MCF 10A (cell line): ENCODE results near the gene KDM3B. TPM values are rescaled to one million over a fixed set of nuclear protein-coding genes. Genes with fewer than 3 reads are reported as not detected.
"Not testable (repeated sequence)": the region's sequence is repeated elsewhere in the genome, so short reads cannot be mapped to it uniquely, and the experiment has no call there.

Experiments
- BruUV-seq: library from RNA; stranded (reverse); fragments of 400-500 nt; replicated peaks from 2 replicates; lab custom pipeline; 2021; lab: Mats Ljungman, UMichigan
- CTCF ChIA-PET: fragments of 300-600 bp; sonication (Branson Sonifier 250); formaldehyde crosslinking; extraction: SDS; loops from one replicate; lab custom pipeline; 2021; ENCODE audit warnings: antibody characterized with exemption, inconsistent platforms; lab: Yijun Ruan, JAX
- POLR2A ChIA-PET: fragments of 300-600, 350-650 bp; sonication (Branson Sonifier 250); formaldehyde crosslinking; extraction: SDS; loops from one replicate; lab custom pipeline; 2020; ENCODE audit warnings: antibody characterized with exemption, inconsistent platforms; lab: Yijun Ruan, JAX
- DNase-seq: peaks from one replicate; pipeline ENCODE4 v3.0.0-alpha.2; 2018; ENCODE audit not compliant: unreplicated experiment
- H3K27ac Mint-ChIP-seq: one replicate; pipeline ENCODE4 v1.8.0; 2022; ENCODE audit warnings: mild to moderate bottlenecking, low read depth, mixed read lengths; ENCODE audit not compliant: unreplicated experiment
- H3K27me3 Mint-ChIP-seq: one replicate; pipeline ENCODE4 v1.8.0; 2022; ENCODE audit warnings: mixed read lengths; ENCODE audit not compliant: insufficient read depth, unreplicated experiment
- H3K36me3 Mint-ChIP-seq: one replicate; pipeline ENCODE4 v1.8.0; 2022; ENCODE audit warnings: mild to moderate bottlenecking, moderate library complexity, mixed read lengths; ENCODE audit not compliant: insufficient read depth, unreplicated experiment
- H3K4me1 Mint-ChIP-seq: one replicate; pipeline ENCODE4 v1.8.0; 2022; ENCODE audit warnings: mixed read lengths; ENCODE audit not compliant: insufficient read depth, unreplicated experiment
- H3K4me3 Mint-ChIP-seq: one replicate; pipeline ENCODE4 v1.8.0; 2022; ENCODE audit warnings: mild to moderate bottlenecking, moderate library complexity, mixed read lengths; ENCODE audit not compliant: unreplicated experiment
- H3K9me3 Mint-ChIP-seq: one replicate; pipeline ENCODE4 v1.8.0; 2022; ENCODE audit warnings: mixed read lengths; ENCODE audit not compliant: unreplicated experiment
- CTCF ChIP-seq: fragments of 200-600 bp; IDR thresholded peaks from one replicate; pipeline ENCODE4 v1.8.0; 2022; ENCODE audit warnings: antibody characterized with exemption, mild to moderate bottlenecking; ENCODE audit not compliant: unreplicated experiment
- intact Hi-C: fragments of 100-400 bp; cut with micrococcal nuclease; formaldehyde crosslinking; loops from 2 replicates; pipeline ENCODE4 v1.14.1; 2022
- total RNA-seq: library from RNA; stranded (reverse); gene quantifications from 2 replicates; pipeline ENCODE4 v1.2.3, GENCODE V29; 2022

The KDM3B gene
- total RNA-seq, 1 experiment from 2014 or later: 57.8 TPM

- intact Hi-C loops: no loop called here
- ChIA-PET CTCF (interaction anchor here (0.8 to 4.0 kb wide), 4 partner anchors 10 to 80 kb away, joined by 3 to 37 read pairs (median 6); partner anchors contain the start of gene KDM3B), POLR2A (interaction anchor here (0.7 kb wide), 2 partner anchors 20 to 31 kb away, joined by 3 read pairs; no protein-coding TSS in a partner anchor)
- peaks cover 82% of the 10 kb centered on the region for H3K36me3 Mint-ChIP-seq
- no TSS peak for BruUV-seq
- no peak overlapping the region for H3K27ac Mint-ChIP-seq
- no peak for DNase-seq
- TF ChIP-seq CTCF: no peak
- H3K27me3 Mint-ChIP-seq: no peaks in the 10 kb centered on the region
- no peak overlapping the region for H3K4me3 Mint-ChIP-seq
- peaks cover 11% of the 10 kb centered on the region for H3K4me1 Mint-ChIP-seq
- H3K9me3 Mint-ChIP-seq: no peaks in the 10 kb centered on the region
Observed at GRCh38 chr5:138385660-138386059, 33.2 kb downstream of the KDM3B start.

- ChIA-PET CTCF (interaction anchor here (0.7 to 4.0 kb wide), 3 partner anchors 11 to 48 kb away, joined by 4 to 37 read pairs (median 7); partner anchors contain the start of genes FAM53C and KDM3B), POLR2A (interaction anchor here (1.1 to 3.2 kb wide), 3 partner anchors 21 to 33 kb away, joined by 3 to 22 read pairs (median 5); partner anchors contain the start of gene KDM3B)
- H3K36me3 Mint-ChIP-seq: peaks cover 82% of the 10 kb centered on the region
- H3K9me3 Mint-ChIP-seq: no peaks in the 10 kb centered on the region
- no peak for DNase-seq
- no peaks in the 10 kb centered on the region for H3K27me3 Mint-ChIP-seq
- no peak for TF ChIP-seq CTCF
- intact Hi-C loops: no loop called here
- BruUV-seq: no TSS peak
- H3K27ac Mint-ChIP-seq: no peak overlapping the region
- H3K4me1 Mint-ChIP-seq: peaks cover 11% of the 10 kb centered on the region
- H3K4me3 Mint-ChIP-seq: no peak overlapping the region
Observed at GRCh38 chr5:138386290-138386689, 33.8 kb downstream of the KDM3B start.

GRCh38 chr5:138389332-138389731 is 36.8 kb downstream of the KDM3B start:
- BruUV-seq: no TSS peak
- Mint-ChIP-seq H3K4me3 (no peak overlapping the region), H3K36me3 (peaks cover 82% of the 10 kb centered on the region), H3K27me3 (no peaks in the 10 kb centered on the region), H3K9me3 (no peaks in the 10 kb centered on the region), H3K27ac (peak overlapping the region; percentile 37), H3K4me1 (peaks cover 11% of the 10 kb centered on the region)
- CTCF ChIA-PET: interaction anchor here (0.6 to 4.0 kb wide), 3 partner anchors 36 to 312 kb away, joined by 3 to 37 read pairs (median 5); partner anchors contain the start of gene KDM3B
- TF ChIP-seq CTCF: no peak
- POLR2A ChIA-PET: interaction anchor here (0.6 to 3.2 kb wide), 8 partner anchors 17 to 83 kb away, joined by 3 to 22 read pairs (median 3); partner anchors contain the start of genes CDC25C, FAM53C and KDM3B
- peak; percentile 37 for DNase-seq
- intact Hi-C loops: no loop called here

GRCh38 chr5:138389911-138390310 is 37.4 kb downstream of the KDM3B start:
- DNase-seq: not testable (repeated sequence)
- POLR2A ChIA-PET: interaction anchor here (0.9 kb wide), 1 partner anchor 16 kb away, joined by 3 read pairs; no protein-coding TSS in a partner anchor

More at GRCh38 chr5:138389911-138390310, 37.4 kb downstream of the KDM3B start:
- H3K36me3 Mint-ChIP-seq: peaks cover 83% of the 10 kb centered on the region
- H3K27me3 Mint-ChIP-seq, H3K4me3 Mint-ChIP-seq, BruUV-seq, H3K9me3 Mint-ChIP-seq, intact Hi-C loops, H3K27ac Mint-ChIP-seq: not testable (repeated sequence)
- CTCF ChIA-PET: interaction anchor here (0.5 to 1.4 kb wide), 5 partner anchors 36 to 210 kb away, joined by 3 to 11 read pairs (median 3); partner anchors contain the start of gene FAM53C
- peaks cover 11% of the 10 kb centered on the region for H3K4me1 Mint-ChIP-seq
